HEK293 (cell line): ENCODE results near the gene MAGI2.

Source experiments
- CTCF ChIA-PET: fragments of 350-600 bp; formaldehyde crosslinking; extraction: SDS; loops from one replicate; lab custom pipeline; 2021; ENCODE audit warnings: antibody characterized with exemption; lab: Yijun Ruan, JAX
- POLR2A ChIA-PET: fragments of 300-600 bp; formaldehyde crosslinking; extraction: SDS; loops from one replicate; lab custom pipeline; 2020; ENCODE audit warnings: antibody characterized with exemption, inconsistent platforms; lab: Yijun Ruan, JAX
- H3K27ac ChIP-seq: fragments of 200-500 bp; sonication (Bioruptor generic); 2 replicates; pipeline ENCODE4 v1.5.1; 2014; ENCODE audit warnings: low read depth, low read length, control low read depth, inconsistent platforms; ENCODE audit errors: extremely low read depth
- H3K36me3 ChIP-seq, 2 experiments: fragments of 200-500 bp in 1 of 2; sonication (Bioruptor generic) in 1 of 2; 1 replicate in 1 of 2; 2 replicates in 1 of 2; pipeline ENCODE4 v1.5.1; 2014 to 2017; ENCODE audit warnings: inconsistent platforms in 2 of 2, low read length in 2 of 2; ENCODE audit not compliant: control insufficient read depth in 2 of 2, insufficient read depth in 1 of 2
- H3K4me1 ChIP-seq: fragments of 200-500 bp; sonication (Bioruptor generic); 2 replicates; pipeline ENCODE4 v1.5.1; 2014; ENCODE audit warnings: mild to moderate bottlenecking, low read length, inconsistent platforms; ENCODE audit not compliant: control insufficient read depth, insufficient read depth
- H3K4me3 ChIP-seq: 2 replicates; pipeline ENCODE4 v1.5.1; 2011; ENCODE audit warnings: low read depth, mild to moderate bottlenecking, control low read depth, low read length, moderate library complexity
- H3K9me3 ChIP-seq: fragments of 200-500 bp; sonication (Bioruptor generic); 2 replicates; pipeline ENCODE4 v1.5.1; 2014; ENCODE audit warnings: low read depth, low read length, inconsistent platforms; ENCODE audit not compliant: control insufficient read depth, insufficient read depth
- BCL6B ChIP-seq: fragments of 450-650 bp; formaldehyde crosslinking; IDR thresholded peaks from 2 replicates; pipeline ENCODE4 v1.5.1; 2017; ENCODE audit warnings: missing biosample characterization, missing genetic modification characterization
- FEZF1 ChIP-seq: fragments of 450-650 bp; formaldehyde crosslinking; IDR thresholded peaks from 2 replicates; pipeline ENCODE4 v1.5.1; 2016; ENCODE audit warnings: missing biosample characterization, missing genetic modification characterization
- HOXA7 ChIP-seq: sonication (generic); formaldehyde crosslinking; IDR thresholded peaks from 2 replicates; pipeline ENCODE4 v1.8.1; 2022; ENCODE audit warnings: missing genetic modification reagents, borderline replicate concordance
- KLF10 ChIP-seq: fragments of 450-650 bp; IDR thresholded peaks from 2 replicates; pipeline ENCODE4 v1.5.1; 2018; ENCODE audit warnings: missing biosample characterization, mild to moderate bottlenecking, missing genetic modification characterization
- KLF17 ChIP-seq: fragments of 450-650 bp; formaldehyde crosslinking; IDR thresholded peaks from 2 replicates; pipeline ENCODE4 v1.5.1; 2016; ENCODE audit warnings: missing biosample characterization, missing genetic modification characterization
- OSR2 ChIP-seq: fragments of 450-650 bp; formaldehyde crosslinking; IDR thresholded peaks from 2 replicates; pipeline ENCODE4 v1.5.1; 2016; ENCODE audit warnings: missing biosample characterization, missing genetic modification characterization
- PRDM10 ChIP-seq: fragments of 450-650 bp; formaldehyde crosslinking; IDR thresholded peaks from 2 replicates; pipeline ENCODE4 v1.5.1; 2016; ENCODE audit warnings: missing biosample characterization, missing genetic modification characterization
- PRDM6 ChIP-seq: fragments of 450-650 bp; formaldehyde crosslinking; IDR thresholded peaks from 2 replicates; pipeline ENCODE4 v1.5.1; 2017; ENCODE audit warnings: missing biosample characterization, missing genetic modification characterization
- YY1 ChIP-seq: fragments of 450-650 bp; formaldehyde crosslinking; IDR thresholded peaks from 2 replicates; pipeline ENCODE4 v1.5.1; 2018; ENCODE audit warnings: missing biosample characterization, missing genetic modification characterization
- ZBTB44 ChIP-seq: fragments of 450-650 bp; IDR thresholded peaks from 2 replicates; pipeline ENCODE4 v1.5.1; 2018; ENCODE audit warnings: missing biosample characterization, mild to moderate bottlenecking, missing genetic modification characterization
- ZNF121 ChIP-seq: fragments of 450-650 bp; formaldehyde crosslinking; IDR thresholded peaks from 2 replicates; pipeline ENCODE4 v1.5.1; 2016; ENCODE audit warnings: missing biosample characterization, missing genetic modification characterization
- ZNF146 ChIP-seq: fragments of 450-650 bp; formaldehyde crosslinking; IDR thresholded peaks from 2 replicates; pipeline ENCODE4 v1.5.1; 2016; ENCODE audit warnings: missing biosample characterization, missing genetic modification characterization
- ZNF280D ChIP-seq: fragments of 450-650 bp; formaldehyde crosslinking; IDR thresholded peaks from 2 replicates; pipeline ENCODE4 v1.5.1; 2016; ENCODE audit warnings: missing biosample characterization, missing genetic modification characterization
- ZNF404 ChIP-seq: fragments of 450-650 bp; formaldehyde crosslinking; IDR thresholded peaks from 2 replicates; pipeline ENCODE4 v1.5.1; 2017; ENCODE audit warnings: missing biosample characterization, missing genetic modification characterization
- ZNF544 ChIP-seq: fragments of 450-650 bp; formaldehyde crosslinking; IDR thresholded peaks from 2 replicates; pipeline ENCODE4 v1.5.0; 2017; ENCODE audit warnings: missing biosample characterization, missing genetic modification characterization
- ZNF623 ChIP-seq: fragments of 450-650 bp; formaldehyde crosslinking; IDR thresholded peaks from 2 replicates; pipeline ENCODE4 v1.5.1; 2016; ENCODE audit warnings: missing biosample characterization, missing genetic modification characterization
- ZNF629 ChIP-seq: fragments of 450-650 bp; formaldehyde crosslinking; IDR thresholded peaks from 2 replicates; pipeline ENCODE4 v1.5.1; 2017; ENCODE audit warnings: missing biosample characterization, missing genetic modification characterization
- ZNF692 ChIP-seq: fragments of 450-650 bp; formaldehyde crosslinking; IDR thresholded peaks from 2 replicates; pipeline ENCODE4 v1.5.1; 2016; ENCODE audit warnings: missing biosample characterization, missing genetic modification characterization
- ZNF768 ChIP-seq: fragments of 450-650 bp; formaldehyde crosslinking; IDR thresholded peaks from 2 replicates; pipeline ENCODE4 v1.5.1; 2018; ENCODE audit warnings: missing biosample characterization, mild to moderate bottlenecking, missing genetic modification characterization
- ZNF792 ChIP-seq: fragments of 450-650 bp; formaldehyde crosslinking; IDR thresholded peaks from 2 replicates; pipeline ENCODE4 v1.5.1; 2016; ENCODE audit warnings: missing biosample characterization, missing genetic modification characterization
- ZXDB ChIP-seq: fragments of 450-650 bp; formaldehyde crosslinking; IDR thresholded peaks from 2 replicates; pipeline ENCODE4 v1.5.1; 2016; ENCODE audit warnings: missing biosample characterization, missing genetic modification characterization
- TF ChIP-seq, protein P1 (sequence below): fragments of 450-650 bp; formaldehyde crosslinking; IDR thresholded peaks from 2 replicates; pipeline ENCODE4 v1.5.1; 2016; ENCODE audit warnings: missing biosample characterization, missing genetic modification characterization, borderline replicate concordance

Gene MAGI2

GRCh38 chr7:78985509-78985908 is 468.0 kb downstream of the MAGI2 start (continued):
- no peak for TF ChIP-seq ZNF146 (tag by site-specific recombination)
- no peak for TF ChIP-seq ZNF792 (tag by site-specific recombination)
- no peak for TF ChIP-seq YY1 (tag by site-specific recombination)
- TF ChIP-seq BCL6B (tag by site-specific recombination) = no peak
- no peak for TF ChIP-seq PRDM10 (tag by site-specific recombination)
- no peak for TF ChIP-seq ZNF629
- no peak for TF ChIP-seq KLF10 (tag by site-specific recombination)
- TF ChIP-seq ZBTB44 (tag by site-specific recombination) = no peak
- TF ChIP-seq, protein P1, sequence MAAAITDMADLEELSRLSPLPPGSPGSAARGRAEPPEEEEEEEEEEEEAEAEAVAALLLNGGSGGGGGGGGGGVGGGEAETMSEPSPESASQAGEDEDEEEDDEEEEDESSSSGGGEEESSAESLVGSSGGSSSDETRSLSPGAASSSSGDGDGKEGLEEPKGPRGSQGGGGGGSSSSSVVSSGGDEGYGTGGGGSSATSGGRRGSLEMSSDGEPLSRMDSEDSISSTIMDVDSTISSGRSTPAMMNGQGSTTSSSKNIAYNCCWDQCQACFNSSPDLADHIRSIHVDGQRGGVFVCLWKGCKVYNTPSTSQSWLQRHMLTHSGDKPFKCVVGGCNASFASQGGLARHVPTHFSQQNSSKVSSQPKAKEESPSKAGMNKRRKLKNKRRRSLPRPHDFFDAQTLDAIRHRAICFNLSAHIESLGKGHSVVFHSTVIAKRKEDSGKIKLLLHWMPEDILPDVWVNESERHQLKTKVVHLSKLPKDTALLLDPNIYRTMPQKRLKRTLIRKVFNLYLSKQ = no peak
- TF ChIP-seq ZNF768 (tag by site-specific recombination) = no peak
- no peak for TF ChIP-seq ZNF121 (tag by site-specific recombination)
- TF ChIP-seq ZNF404 (tag by site-specific recombination) = no peak

DNA sequence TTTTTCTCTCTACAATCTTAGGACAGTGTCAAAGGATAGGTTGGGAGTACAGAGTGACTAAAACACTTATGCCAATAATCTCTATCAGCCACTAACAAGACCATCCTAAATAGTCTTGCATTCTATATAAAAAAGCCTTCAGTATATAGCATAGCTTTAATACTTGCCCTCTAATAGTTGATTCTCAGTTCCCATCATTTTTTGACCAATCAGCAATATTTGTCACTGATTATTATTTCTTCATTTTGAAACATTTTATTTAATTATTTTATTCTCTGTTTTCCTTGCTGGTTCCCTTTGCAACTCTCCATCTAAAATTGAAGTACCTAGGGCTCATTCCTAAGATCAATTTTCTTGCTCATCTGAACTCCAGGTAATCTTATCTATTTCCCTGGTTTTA is 470.0 kb downstream of the MAGI2 start:
- POLR2A ChIA-PET = no interaction called here
- H3K36me3 ChIP-seq = no peaks in the 10 kb centered on the region
- no peak overlapping the region for H3K27ac ChIP-seq
- no peak overlapping the region for H3K4me3 ChIP-seq
- CTCF ChIA-PET = no interaction called here
- H3K4me1 ChIP-seq = no peaks in the 10 kb centered on the region
- H3K9me3 ChIP-seq = no peaks in the 10 kb centered on the region
- TF ChIP-seq PRDM6 (tag by site-specific recombination) (no peak), ZNF280D (tag by site-specific recombination) (no peak), KLF17 (tag by site-specific recombination) (no peak), ZXDB (tag by site-specific recombination) (no peak), ZNF692 (tag by site-specific recombination) (no peak), ZNF623 (no peak), OSR2 (tag by site-specific recombination) (no peak), ZNF629 (no peak), HOXA7 (CRISPR knock-in tag) (no peak), ZNF544 (no peak), FEZF1 (tag by site-specific recombination) (no peak)
